Peyer's patch (tissue), 4 donors: ENCODE data around the gene NOL9.

ENCODE experiments used
- CTCF ChIP-seq, 6 experiments: fragments of 450-650 bp in 4 of 6; fragments of 200-600 bp in 2 of 6; sonication (generic) in 1 of 6; IDR thresholded peaks; one replicate each; pipeline ENCODE4 v1.5.1; 2017 to 2019; ENCODE audit warnings: antibody characterized with exemption in 6 of 6, mild to moderate bottlenecking in 3 of 6, moderate library complexity in 1 of 6
- POLR2A ChIP-seq, 2 donors: fragments of 450-650 bp; IDR thresholded peaks; one replicate each; pipeline ENCODE4 v1.5.1; 2017; ENCODE audit warnings: antibody characterized with exemption in 2 of 2, mild to moderate bottlenecking in 2 of 2, moderate library complexity in 2 of 2

- TF ChIP-seq CTCF (IDR thresholded peaks at IDR 0.05) (no peak), POLR2A (IDR thresholded peaks at IDR 0.05) (no peak)
These were observed 44.4 kb downstream of the NOL9 start for GRCh38 chr1:6509919-6510291.
